ENCODE measurements around the gene DHCR24.

Gene DHCR24

DNA sequence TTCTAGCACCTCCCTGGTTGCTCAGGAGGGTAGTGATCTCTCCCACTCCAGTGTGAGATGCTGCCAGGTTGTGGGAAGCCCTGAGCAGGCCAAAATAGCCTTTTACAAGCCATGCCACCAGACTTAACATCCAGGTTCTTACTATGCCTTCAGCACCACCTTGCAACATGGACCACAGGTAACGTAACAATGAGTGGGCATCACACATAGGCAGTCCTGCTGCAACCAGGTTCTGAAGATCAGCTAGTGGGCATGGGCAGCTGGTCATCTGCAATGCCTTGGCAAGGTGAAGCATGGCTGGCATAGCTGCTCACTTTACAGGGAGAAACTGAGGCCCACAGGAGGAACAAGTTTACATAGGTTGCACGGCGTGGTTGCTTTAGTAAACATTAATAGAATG is 40.7 kb downstream of the DHCR24 start:
- DNase-seq = no peak

DNA sequence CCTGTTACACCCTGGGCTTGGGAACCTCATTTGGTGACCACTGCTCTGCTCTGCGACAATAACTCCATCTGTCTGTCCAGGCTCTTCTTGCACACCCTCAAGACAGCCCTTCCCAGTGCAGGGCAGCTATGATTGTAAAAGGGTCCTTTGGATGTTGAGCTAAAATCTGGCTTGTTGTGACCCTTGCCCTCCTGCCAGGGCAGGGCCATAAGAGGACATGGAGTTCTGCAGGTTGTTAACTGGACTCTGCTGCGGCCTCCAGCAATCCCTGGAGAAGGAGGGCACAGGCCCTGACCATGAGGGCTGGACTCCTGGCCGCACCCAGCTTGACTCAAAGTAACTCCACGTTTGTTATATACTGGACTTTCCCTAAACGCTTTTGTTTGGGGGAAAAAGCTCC is 41.2 kb downstream of the DHCR24 start:
- no peak for DNase-seq

- DNase-seq = no peak
Measured at GRCh38 chr1:54844564-54844963, 42.4 kb downstream of the DHCR24 start.

- no peak for DNase-seq
Measured at GRCh38 chr1:54843449-54843848, 43.5 kb downstream of the DHCR24 start.

DNA sequence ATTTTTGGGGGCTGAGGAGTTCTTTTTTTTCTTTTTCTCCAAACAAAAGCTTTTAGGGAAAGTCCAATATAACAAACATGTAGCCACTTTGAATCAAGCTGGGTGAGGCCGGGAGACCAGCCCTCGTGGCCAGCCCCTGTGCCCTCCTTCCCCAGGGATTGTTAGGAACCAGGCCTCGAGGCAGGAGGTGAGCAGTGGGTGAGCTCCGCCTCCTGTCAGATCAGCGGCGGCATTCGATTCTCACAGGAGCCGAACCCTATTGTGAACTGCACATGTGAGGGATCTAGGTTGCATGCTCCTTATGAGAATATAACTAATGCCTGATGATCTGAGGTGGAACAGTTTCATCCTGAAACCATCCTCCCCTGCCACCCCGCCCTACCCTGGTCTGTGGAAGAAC is 44.0 kb downstream of the DHCR24 start:
- DNase-seq = no peak

GRCh38 chr1:54842206-54842915 is 44.6 kb downstream of the DHCR24 start:
- no peak for DNase-seq

GRCh38 chr1:54839824-54840223 is 47.2 kb downstream of the DHCR24 start:
- no peak for DNase-seq

GRCh38 chr1:54838565-54839180 is 48.3 kb downstream of the DHCR24 start:
- no peak for DNase-seq

- no peak for DNase-seq
Measured at GRCh38 chr1:54837002-54837853, 49.8 kb downstream of the DHCR24 start.

- no peak for DNase-seq
Measured at GRCh38 chr1:54836594-54836993, 50.4 kb downstream of the DHCR24 start.

DNA sequence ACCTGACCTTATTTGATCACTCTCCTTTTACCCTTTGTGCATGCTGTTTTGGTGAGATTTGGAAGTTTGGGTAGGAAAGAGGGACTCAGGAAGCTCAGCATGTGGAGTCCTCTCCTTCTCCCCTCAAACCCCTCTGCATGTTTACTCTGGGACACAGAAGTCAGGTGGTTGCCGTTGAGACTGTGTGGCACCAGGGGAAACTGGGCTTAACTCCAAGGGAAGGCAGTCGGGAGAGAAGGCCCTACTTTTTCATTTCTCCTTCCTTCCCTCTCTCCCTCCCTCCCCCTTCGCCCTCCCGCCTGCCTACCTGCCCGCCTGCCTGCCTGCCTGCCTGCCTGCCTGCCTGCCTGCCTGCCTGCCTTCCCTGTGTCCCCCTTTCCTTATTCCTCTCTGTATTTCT is 51.0 kb downstream of the DHCR24 start:
- no peak for DNase-seq

- no peak for DNase-seq
Measured at GRCh38 chr1:54835131-54835898, 51.7 kb downstream of the DHCR24 start.

- DNase-seq = no peak
Measured at GRCh38 chr1:54834007-54834541, 52.9 kb downstream of the DHCR24 start.

DNA sequence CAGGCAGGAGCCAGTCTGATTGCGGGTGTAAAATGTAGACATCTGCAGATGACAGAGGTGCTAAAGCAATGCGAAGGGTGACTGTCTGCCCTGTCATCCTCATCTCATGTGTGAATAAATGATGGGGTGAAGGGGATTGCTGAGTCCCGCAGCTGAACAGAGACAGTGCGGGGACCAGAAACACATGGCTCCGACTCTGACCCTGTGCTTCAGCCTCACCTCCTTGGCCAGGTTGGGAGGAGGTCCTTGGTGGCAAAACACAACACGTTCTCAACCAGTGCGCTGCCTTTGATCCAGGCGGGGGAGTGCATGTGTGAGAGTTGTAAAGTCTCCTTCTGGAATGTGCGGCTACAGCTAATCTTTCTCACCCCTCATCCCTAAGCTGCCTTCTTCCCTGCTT is 53.9 kb downstream of the DHCR24 start:
- DNase-seq = no peak

DNA sequence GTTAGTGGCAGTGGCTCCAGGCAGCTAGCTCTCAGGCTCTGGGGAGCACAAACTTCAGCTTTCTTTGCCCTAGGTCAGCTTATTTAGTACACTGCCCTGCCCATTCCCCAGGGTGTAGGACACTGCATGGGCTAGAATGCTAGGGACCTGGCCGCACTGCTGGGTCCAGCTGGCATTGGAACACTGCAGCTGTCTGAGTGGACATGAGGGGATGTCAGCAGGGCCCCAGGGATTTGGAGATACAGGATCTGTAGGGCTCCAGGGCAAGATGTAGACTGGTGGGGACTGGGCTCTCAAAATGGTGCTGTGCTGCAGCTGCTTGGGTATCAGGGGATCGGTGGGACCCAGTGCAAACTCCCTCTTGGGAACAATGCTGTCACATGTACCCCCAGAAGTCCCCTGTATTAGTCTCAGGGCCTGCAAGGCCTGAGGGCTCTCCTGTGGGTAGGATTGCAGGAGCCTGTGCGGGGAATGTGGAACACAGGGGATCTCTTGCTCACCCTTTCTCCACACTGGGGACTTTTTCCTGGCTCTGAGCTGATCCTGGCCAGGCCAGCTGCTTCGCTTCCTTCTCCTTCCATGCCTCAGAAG is 60.7 kb downstream of the DHCR24 start:
- no peak for DNase-seq

DNA sequence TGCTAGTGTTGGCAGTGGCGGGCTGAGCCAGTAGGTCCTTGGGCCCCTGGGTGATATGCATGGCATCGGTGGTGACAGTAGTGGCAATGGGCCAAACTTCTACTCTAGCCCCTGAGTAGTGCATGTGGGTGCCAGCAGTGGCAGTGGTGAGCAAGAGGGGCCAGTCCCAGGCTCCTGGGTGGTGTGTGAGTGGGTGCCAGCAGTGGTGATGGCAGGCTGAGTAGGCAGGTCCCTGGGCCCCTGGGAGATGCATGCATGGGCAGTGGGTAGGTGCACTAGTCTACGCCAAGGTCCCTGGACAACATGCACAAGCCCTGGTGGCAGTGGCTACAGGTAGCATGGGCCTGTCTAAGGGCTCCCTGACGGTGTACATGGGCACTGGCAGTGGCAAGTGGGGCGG is 61.3 kb downstream of the DHCR24 start:
- DNase-seq = no peak

- no peak for DNase-seq
Measured at GRCh38 chr1:54823670-54824069, 63.3 kb downstream of the DHCR24 start.

DNA sequence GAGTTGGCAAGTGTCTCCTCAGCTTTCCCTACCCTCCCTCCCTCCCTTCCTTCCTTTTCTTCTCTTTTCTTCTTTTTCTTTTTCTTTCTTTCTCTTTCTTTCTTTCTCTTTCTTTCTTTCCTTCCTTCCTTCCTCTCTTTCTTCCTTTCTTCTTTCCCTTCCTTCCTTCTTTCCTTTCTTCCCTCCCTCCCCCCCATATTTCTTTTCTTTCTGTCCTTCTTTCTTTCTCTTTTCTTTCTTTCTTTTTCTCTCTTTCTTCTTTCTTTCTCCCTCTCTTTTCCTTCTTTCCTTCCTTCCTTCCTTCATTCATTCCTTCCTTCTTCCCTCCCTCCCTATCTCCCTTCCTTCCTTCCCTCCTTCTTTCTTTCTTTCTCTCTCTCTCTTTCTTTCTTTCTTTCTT is 67.3 kb downstream of the DHCR24 start:
- no peak for DNase-seq

DNA sequence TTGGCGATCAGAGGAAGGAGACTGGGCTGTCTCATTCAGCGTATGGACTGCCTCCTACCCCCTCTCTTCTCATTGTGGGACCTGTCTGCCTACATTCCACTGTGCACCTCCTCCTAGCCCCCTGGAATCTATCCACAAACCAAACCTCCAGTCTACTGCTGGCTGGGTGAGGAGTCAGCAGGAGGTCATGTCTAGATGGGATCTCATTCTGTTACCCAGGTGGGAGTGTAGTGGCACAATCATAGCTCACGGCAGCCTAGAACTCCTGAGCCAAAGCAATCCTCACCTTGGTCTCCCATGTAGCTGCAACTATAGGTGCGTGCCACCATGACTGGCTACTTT is 67.8 kb downstream of the DHCR24 start:
- DNase-seq = no peak

- DNase-seq = no peak
Measured at GRCh38 chr1:54818461-54819194, 68.4 kb downstream of the DHCR24 start.

DNA sequence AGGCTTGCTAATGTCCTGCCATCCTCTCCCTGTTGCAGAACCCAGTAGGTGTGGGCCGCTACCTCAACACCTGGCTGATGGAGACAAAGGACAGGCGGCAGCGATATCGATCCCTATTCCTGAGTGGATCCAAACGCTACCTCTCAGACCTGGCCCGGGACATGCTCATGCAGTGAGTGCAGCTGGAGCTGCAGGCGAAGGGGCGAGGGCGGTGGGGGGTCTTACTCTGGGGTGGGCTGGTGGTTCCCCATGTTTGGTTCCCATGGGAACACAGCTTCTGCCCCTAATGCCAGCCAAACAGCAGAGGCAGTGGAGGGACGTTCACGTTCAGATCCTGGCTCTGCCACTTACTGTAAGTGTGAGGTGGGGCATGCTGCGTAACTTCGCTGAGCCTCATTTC is 70.0 kb downstream of the DHCR24 start:
- DNase-seq = no peak

- DNase-seq = no peak
Measured at GRCh38 chr1:54816130-54816529, 70.9 kb downstream of the DHCR24 start.

All from fibroblast of skin of back (primary cell).